HUES64 (cell line): Measurements from ENCODE around the gene DAPK2.
"Not testable (repeated sequence)": the region's sequence is repeated elsewhere in the genome, so short reads cannot be mapped to it uniquely, and the experiment has no call there.

Experiments used
- H3K27ac ChIP-seq: 2 replicates; pipeline ENCODE4 v1.7.0; 2013; ENCODE audit warnings: low read depth, low read length, inconsistent platforms
- H3K27me3 ChIP-seq: 2 replicates; pipeline ENCODE4 v1.6.1; 2013; ENCODE audit warnings: mild to moderate bottlenecking, low read length; ENCODE audit not compliant: insufficient read depth
- H3K36me3 ChIP-seq: 2 replicates; pipeline ENCODE4 v1.6.1; 2013; ENCODE audit warnings: mild to moderate bottlenecking, low read length; ENCODE audit not compliant: insufficient read depth
- H3K4me1 ChIP-seq: 2 replicates; pipeline ENCODE4 v1.6.1; 2013; ENCODE audit warnings: mild to moderate bottlenecking, low read length, moderate library complexity; ENCODE audit not compliant: insufficient read depth
- H3K4me3 ChIP-seq: 2 replicates; pipeline ENCODE4 v1.5.1; 2013; ENCODE audit warnings: mild to moderate bottlenecking, low read length, moderate library complexity
- H3K9ac ChIP-seq: 2 replicates; pipeline ENCODE4 v1.6.1; 2013; ENCODE audit warnings: mild to moderate bottlenecking, low read depth, low read length
- H3K9me3 ChIP-seq: 2 replicates; pipeline ENCODE4 v1.6.1; 2013; ENCODE audit warnings: low read depth, low read length; ENCODE audit not compliant: insufficient read depth
- WGBS: fragments of 150-250, 120-280 bp; methylation state at CpG from one replicate; pipeline ENCODE4 v1.1.7; 2013; ENCODE audit warnings: missing lambda C conversion rate; 5-methylcytosine and 5-hydroxymethylcytosine counted together

Gene DAPK2

GRCh38 chr15:63969652-63970421 is 76.4 kb downstream of the DAPK2 start:
- no peaks in the 10 kb centered on the region; the same call in none of the 2 replicates for H3K27me3 ChIP-seq
- no peaks in the 10 kb centered on the region for H3K9me3 ChIP-seq
- peaks cover 51% of the 10 kb centered on the region for H3K4me1 ChIP-seq
- H3K27ac ChIP-seq: no peak overlapping the region
- H3K9ac ChIP-seq: no peak overlapping the region
- H3K36me3 ChIP-seq: no peaks in the 10 kb centered on the region
- WGBS: 85% methylated on average over 2 of the region's 2 CpGs
- H3K4me3 ChIP-seq: no peak overlapping the region

GRCh38 chr15:63968700-63969099 is 77.6 kb downstream of the DAPK2 start:
- Histone ChIP-seq H3K4me1 (peaks cover 39% of the 10 kb centered on the region), H3K27ac (no peak overlapping the region), H3K4me3 (no peak overlapping the region), H3K36me3 (no peaks in the 10 kb centered on the region), H3K9me3 (peaks cover 5% of the 10 kb centered on the region; the same call in 1 of the 2 replicates), H3K27me3 (no peaks in the 10 kb centered on the region; the same call in none of the 2 replicates), H3K9ac (no peak overlapping the region)
- WGBS: 69% methylated on average over 3 of the region's 3 CpGs

DNA sequence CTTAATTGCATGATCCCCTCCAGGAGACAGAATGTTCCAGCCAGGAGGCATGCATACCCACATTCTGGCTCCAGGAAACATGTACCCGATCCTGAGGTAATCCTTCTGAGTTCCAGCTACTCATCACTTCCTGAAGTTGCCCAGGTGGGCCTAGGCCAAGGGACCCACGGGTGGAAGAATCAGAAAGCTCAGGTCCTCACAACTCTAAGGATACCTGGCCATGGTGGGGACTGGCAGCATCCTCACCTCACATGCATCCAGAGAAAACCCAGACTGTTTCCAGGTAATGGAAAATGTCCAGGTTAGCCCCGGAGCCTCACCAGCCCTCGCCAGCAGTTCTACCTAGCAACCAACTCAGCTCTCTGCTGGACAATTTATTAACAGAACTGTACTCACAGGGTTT is 78.2 kb downstream of the DAPK2 start:
- no peak overlapping the region for H3K9ac ChIP-seq
- H3K9me3 ChIP-seq: peaks cover 10% of the 10 kb centered on the region; the same call in 1 of the 2 replicates
- no peak overlapping the region for H3K4me3 ChIP-seq
- H3K4me1 ChIP-seq: peaks cover 34% of the 10 kb centered on the region
- H3K27me3 ChIP-seq: no peaks in the 10 kb centered on the region; the same call in none of the 2 replicates
- 89% methylated on average over 4 of the region's 4 CpGs for WGBS
- H3K36me3 ChIP-seq: no peaks in the 10 kb centered on the region
- H3K27ac ChIP-seq: no peak overlapping the region

- H3K4me3 ChIP-seq: no peak overlapping the region
- no peak overlapping the region for H3K27ac ChIP-seq
- no peaks in the 10 kb centered on the region for H3K36me3 ChIP-seq
- no peak overlapping the region for H3K9ac ChIP-seq
- H3K9me3 ChIP-seq: peaks cover 10% of the 10 kb centered on the region; the same call in 1 of the 2 replicates
- H3K4me1 ChIP-seq: peaks cover 28% of the 10 kb centered on the region
- WGBS: 95% methylated on average over 4 of the region's 4 CpGs
- no peaks in the 10 kb centered on the region; the same call in none of the 2 replicates for H3K27me3 ChIP-seq
These were observed 78.7 kb downstream of the DAPK2 start for GRCh38 chr15:63967616-63968015.

- not testable (repeated sequence) for H3K4me3 ChIP-seq, H3K27ac ChIP-seq
- WGBS: 93% methylated on average over 14 of the region's 15 CpGs
These were observed 83.2 kb downstream of the DAPK2 start for GRCh38 chr15:63962947-63963721.

GRCh38 chr15:63953524-63953923 is 92.8 kb downstream of the DAPK2 start:
- Histone ChIP-seq H3K9ac (no peak overlapping the region), H3K36me3 (no peaks in the 10 kb centered on the region), H3K9me3 (no peaks in the 10 kb centered on the region), H3K4me1 (no peaks in the 10 kb centered on the region), H3K4me3 (no peak overlapping the region), H3K27me3 (no peaks in the 10 kb centered on the region), H3K27ac (no peak overlapping the region)
- WGBS: 67% methylated on average over 1 of the region's 2 CpGs

More at GRCh38 chr15:63962947-63963721, 83.2 kb downstream of the DAPK2 start:
- H3K9ac ChIP-seq, H3K36me3 ChIP-seq, H3K4me1 ChIP-seq, H3K27me3 ChIP-seq: not testable (repeated sequence)
- peaks cover 10% of the 10 kb centered on the region; the same call in 1 of the 2 replicates for H3K9me3 ChIP-seq

DNA sequence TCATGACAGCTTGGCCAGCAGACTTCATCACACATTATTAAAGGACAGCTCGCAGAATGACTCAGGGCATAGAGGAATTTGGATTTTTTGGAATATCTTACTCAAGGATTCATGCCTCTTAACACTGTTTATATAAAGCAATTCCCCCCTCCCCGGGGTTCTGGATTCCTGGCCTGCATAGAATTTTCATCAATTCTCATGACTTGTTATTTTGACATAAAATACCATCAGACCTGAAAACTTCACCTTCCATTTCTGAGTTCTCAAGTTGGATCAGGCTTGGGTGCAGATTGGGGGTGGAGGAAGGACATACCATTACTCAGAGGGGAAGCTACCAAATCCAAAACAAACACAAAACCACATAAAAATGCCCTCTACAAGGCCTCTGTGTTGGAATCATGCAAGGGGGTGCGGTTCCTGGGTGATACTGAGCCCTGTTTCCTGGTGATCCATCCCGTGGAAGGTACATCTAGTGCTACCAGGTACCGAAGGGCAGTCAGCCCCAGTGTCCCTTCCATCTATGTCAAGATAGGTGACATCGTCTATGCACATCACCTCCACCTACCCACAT is 95.3 kb downstream of the DAPK2 start:
- Histone ChIP-seq H3K4me1 (no peaks in the 10 kb centered on the region), H3K9ac (no peak overlapping the region), H3K36me3 (no peaks in the 10 kb centered on the region), H3K9me3 (no peaks in the 10 kb centered on the region), H3K27ac (no peak overlapping the region), H3K27me3 (no peaks in the 10 kb centered on the region), H3K4me3 (no peak overlapping the region)
- WGBS: 93% methylated on average over 5 of the region's 6 CpGs

DNA sequence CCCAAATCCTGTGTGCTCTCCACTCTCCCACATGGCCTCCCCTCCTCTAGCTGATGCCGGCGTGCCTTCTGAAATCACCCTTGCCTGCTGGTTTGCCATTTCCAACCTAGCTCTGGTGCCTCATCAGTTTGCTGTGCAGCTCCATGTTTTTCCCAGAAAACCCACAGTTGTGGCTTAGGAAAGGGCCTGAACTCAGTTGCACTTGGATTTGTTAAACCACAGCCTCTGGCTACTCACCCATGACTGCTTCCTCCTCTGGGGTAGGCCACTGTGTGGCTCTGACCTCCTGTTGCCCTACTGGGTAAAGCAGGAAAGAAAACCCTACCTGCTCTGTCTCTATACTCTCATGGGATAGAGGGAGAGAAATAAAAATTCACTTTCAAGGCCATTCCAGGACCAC is 97.3 kb downstream of the DAPK2 start:
- Histone ChIP-seq H3K27me3 (no peaks in the 10 kb centered on the region), H3K9me3 (no peaks in the 10 kb centered on the region), H3K4me1 (peaks cover 3% of the 10 kb centered on the region; the same call in 1 of the 2 replicates), H3K4me3 (no peak overlapping the region), H3K36me3 (no peaks in the 10 kb centered on the region), H3K27ac (no peak overlapping the region), H3K9ac (no peak overlapping the region)
- 97% methylated on average over 2 of the region's 2 CpGs for WGBS

- no peaks in the 10 kb centered on the region for H3K27me3 ChIP-seq
- no peaks in the 10 kb centered on the region for H3K36me3 ChIP-seq
- peaks cover 3% of the 10 kb centered on the region; the same call in 1 of the 2 replicates for H3K4me1 ChIP-seq
- no peak overlapping the region for H3K4me3 ChIP-seq
- H3K9ac ChIP-seq: no peak overlapping the region
- no peak overlapping the region for H3K27ac ChIP-seq
- no peaks in the 10 kb centered on the region for H3K9me3 ChIP-seq
- WGBS: 94% methylated on average over 5 of the region's 5 CpGs
These were observed 97.8 kb downstream of the DAPK2 start for GRCh38 chr15:63948436-63948835.

DNA sequence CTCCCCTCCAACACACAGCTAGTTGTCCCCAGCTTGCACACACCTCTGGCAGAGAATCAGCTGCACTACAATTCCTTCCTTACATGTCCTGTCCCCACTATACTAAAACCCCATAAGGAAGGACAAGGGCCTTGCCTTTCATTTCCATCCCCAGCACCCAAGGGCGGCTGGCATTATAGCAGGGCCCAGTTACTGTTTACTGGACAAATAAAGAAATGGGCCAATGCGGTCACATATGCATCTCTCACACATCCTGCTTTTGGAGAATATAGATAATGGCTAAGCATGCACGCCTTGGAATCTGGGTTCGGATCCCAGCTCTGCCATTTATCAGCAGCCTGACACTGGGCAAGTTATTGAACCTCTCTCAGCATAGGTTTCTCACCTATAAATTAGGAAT is 99.1 kb downstream of the DAPK2 start:
- Histone ChIP-seq H3K36me3 (no peaks in the 10 kb centered on the region), H3K4me1 (peaks cover 3% of the 10 kb centered on the region; the same call in 1 of the 2 replicates), H3K9ac (no peak overlapping the region), H3K27me3 (no peaks in the 10 kb centered on the region), H3K9me3 (no peaks in the 10 kb centered on the region), H3K4me3 (no peak overlapping the region), H3K27ac (no peak overlapping the region)
- WGBS: 89% methylated on average over 4 of the region's 4 CpGs

- Histone ChIP-seq H3K9ac (no peak overlapping the region), H3K9me3 (no peaks in the 10 kb centered on the region), H3K27me3 (no peaks in the 10 kb centered on the region), H3K4me3 (no peak overlapping the region), H3K4me1 (peaks cover 3% of the 10 kb centered on the region; the same call in 1 of the 2 replicates), H3K27ac (no peak overlapping the region), H3K36me3 (no peaks in the 10 kb centered on the region)
- 91% methylated on average over 4 of the region's 4 CpGs for WGBS
These were observed 99.7 kb downstream of the DAPK2 start for GRCh38 chr15:63946524-63947065.
